SJCRH30 (cell line): ENCODE results near the gene THSD4. TPM values are rescaled to one million over a fixed set of nuclear protein-coding genes. Genes with fewer than 3 reads are reported as not detected.
"Not testable (repeated sequence)": the region's sequence is repeated elsewhere in the genome, so short reads cannot be mapped to it uniquely, and the experiment has no call there.

Source experiments
- DNase-seq, 2 experiments: peaks; one replicate each; pipeline ENCODE4 v3.0.0-alpha.2; 2015 to 2020
- H3K27ac ChIP-seq: fragments of 250-450 bp; sonication (Bioruptor Pico); 2 replicates; pipeline ENCODE4 v1.5.1; 2020; ENCODE audit warnings: mild to moderate bottlenecking, moderate library complexity
- H3K27me3 ChIP-seq: fragments of 250-450 bp; sonication (Bioruptor Pico); 2 replicates; pipeline ENCODE4 v1.5.1; 2020; ENCODE audit warnings: mild to moderate bottlenecking, moderate library complexity
- H3K36me3 ChIP-seq: fragments of 250-450 bp; sonication (Bioruptor Pico); 2 replicates; pipeline ENCODE4 v1.5.1; 2020; ENCODE audit warnings: mild to moderate bottlenecking, moderate library complexity
- H3K4me1 ChIP-seq: fragments of 250-450 bp; sonication (Bioruptor Pico); 2 replicates; pipeline ENCODE4 v1.5.1; 2020; ENCODE audit warnings: mild to moderate bottlenecking, moderate library complexity
- H3K4me3 ChIP-seq: fragments of 250-450 bp; sonication (Bioruptor Pico); 2 replicates; pipeline ENCODE4 v1.5.1; 2020; ENCODE audit warnings: mild to moderate bottlenecking, moderate library complexity
- H3K9me3 ChIP-seq: fragments of 250-450 bp; sonication (Bioruptor Pico); replicated peaks from 2 replicates; pipeline ENCODE4 v1.5.1; 2020; ENCODE audit warnings: mild to moderate bottlenecking, moderate library complexity
- total RNA-seq: library from RNA; depleted of rRNA; stranded (reverse); fragments of >200 nt; shearing (Covaris generic); gene quantifications from 2 replicates; pipeline ENCODE4 v1.2.3, GENCODE V29; 2014

Gene THSD4
- total RNA-seq, 1 experiment from 2014 or later: 20.7 TPM

- Histone ChIP-seq H3K4me3 (no peak overlapping the region), H3K9me3 (no peaks in the 10 kb centered on the region)
Observed at GRCh38 chr15:71656425-71656824, 541.2 kb downstream of the THSD4 start.

GRCh38 chr15:71657141-71657540, 541.9 kb downstream of the THSD4 start:
- H3K4me3 ChIP-seq: no peak overlapping the region
- H3K27ac ChIP-seq: no peak overlapping the region
- no peaks in the 10 kb centered on the region for H3K27me3 ChIP-seq
- no peaks in the 10 kb centered on the region for H3K36me3 ChIP-seq
- no peak for DNase-seq
- no peaks in the 10 kb centered on the region for H3K9me3 ChIP-seq
- H3K4me1 ChIP-seq: peaks cover 27% of the 10 kb centered on the region

More at GRCh38 chr15:71656425-71656824, 541.2 kb downstream of the THSD4 start:
- Histone ChIP-seq H3K36me3 (no peaks in the 10 kb centered on the region), H3K27ac (no peak overlapping the region), H3K27me3 (no peaks in the 10 kb centered on the region), H3K4me1 (peaks cover 31% of the 10 kb centered on the region)
- DNase-seq: no peak

- H3K36me3 ChIP-seq: no peaks in the 10 kb centered on the region
- no peaks in the 10 kb centered on the region for H3K27me3 ChIP-seq
- peaks cover 27% of the 10 kb centered on the region for H3K4me1 ChIP-seq
- DNase-seq: no peak
- no peaks in the 10 kb centered on the region for H3K9me3 ChIP-seq
- H3K4me3 ChIP-seq: no peak overlapping the region
- H3K27ac ChIP-seq: no peak overlapping the region
Observed at GRCh38 chr15:71658036-71658435, 542.8 kb downstream of the THSD4 start.

- Histone ChIP-seq H3K27me3 (no peaks in the 10 kb centered on the region), H3K4me3 (no peak overlapping the region), H3K36me3 (no peaks in the 10 kb centered on the region), H3K4me1 (peaks cover 27% of the 10 kb centered on the region), H3K9me3 (no peaks in the 10 kb centered on the region), H3K27ac (no peak overlapping the region)
- DNase-seq: no peak
Observed at GRCh38 chr15:71658827-71659729, 543.8 kb downstream of the THSD4 start.

- H3K36me3 ChIP-seq: no peaks in the 10 kb centered on the region
- peaks cover under 1% of the 10 kb centered on the region; the same call in 1 of the 2 replicates for H3K9me3 ChIP-seq
- no peak for DNase-seq
- no peak overlapping the region for H3K4me3 ChIP-seq
- peaks cover 27% of the 10 kb centered on the region for H3K4me1 ChIP-seq
- H3K27ac ChIP-seq: peak overlapping the region; percentile 23; the same call in 1 of the 2 replicates
- H3K27me3 ChIP-seq: no peaks in the 10 kb centered on the region
Observed at GRCh38 chr15:71659730-71660067, 544.4 kb downstream of the THSD4 start.

- Histone ChIP-seq H3K9me3 (peaks cover 8% of the 10 kb centered on the region), H3K4me1 (peaks cover 27% of the 10 kb centered on the region), H3K4me3 (peak overlapping the region; percentile 11), H3K27me3 (no peaks in the 10 kb centered on the region), H3K27ac (peak overlapping the region; percentile 23), H3K36me3 (no peaks in the 10 kb centered on the region)
- DNase-seq: peak; percentile 83 to 88
Observed at GRCh38 chr15:71660501-71660900, 545.2 kb downstream of the THSD4 start.

- H3K27ac ChIP-seq: no peak overlapping the region
- no peaks in the 10 kb centered on the region for H3K36me3 ChIP-seq
- H3K9me3 ChIP-seq: peaks cover 8% of the 10 kb centered on the region
- H3K4me1 ChIP-seq: peaks cover 27% of the 10 kb centered on the region
- DNase-seq: no peak
- H3K4me3 ChIP-seq: no peak overlapping the region
- H3K27me3 ChIP-seq: no peaks in the 10 kb centered on the region
Observed at GRCh38 chr15:71662306-71662705, 547.0 kb downstream of the THSD4 start.

- Histone ChIP-seq H3K9me3 (peaks cover 8% of the 10 kb centered on the region), H3K36me3 (no peaks in the 10 kb centered on the region), H3K27ac (no peak overlapping the region), H3K4me1 (peaks cover 18% of the 10 kb centered on the region), H3K4me3 (no peak overlapping the region), H3K27me3 (no peaks in the 10 kb centered on the region)
- DNase-seq: no peak
Observed at GRCh38 chr15:71664622-71665021, 549.4 kb downstream of the THSD4 start.

GRCh38 chr15:71666763-71667620, 551.7 kb downstream of the THSD4 start:
- H3K9me3 ChIP-seq: peaks cover 8% of the 10 kb centered on the region
- no peak overlapping the region for H3K27ac ChIP-seq
- no peaks in the 10 kb centered on the region for H3K4me1 ChIP-seq
- H3K36me3 ChIP-seq: no peaks in the 10 kb centered on the region
- H3K27me3 ChIP-seq: no peaks in the 10 kb centered on the region
- H3K4me3 ChIP-seq: no peak overlapping the region
- no peak for DNase-seq

GRCh38 chr15:71669688-71670087, 554.4 kb downstream of the THSD4 start:
- Histone ChIP-seq H3K36me3 (no peaks in the 10 kb centered on the region), H3K27ac (no peak overlapping the region)
- no peak for DNase-seq

GRCh38 chr15:71670222-71670621, 555.0 kb downstream of the THSD4 start:
- not testable (repeated sequence) for H3K36me3 ChIP-seq, H3K27me3 ChIP-seq, H3K4me1 ChIP-seq, H3K27ac ChIP-seq, DNase-seq, H3K9me3 ChIP-seq, H3K4me3 ChIP-seq

More at GRCh38 chr15:71669688-71670087, 554.4 kb downstream of the THSD4 start:
- Histone ChIP-seq H3K4me3 (no peak overlapping the region), H3K9me3 (peaks cover 7% of the 10 kb centered on the region), H3K27me3 (no peaks in the 10 kb centered on the region), H3K4me1 (no peaks in the 10 kb centered on the region)

- H3K27ac ChIP-seq: no peak overlapping the region
- no peak overlapping the region for H3K4me3 ChIP-seq
- H3K36me3 ChIP-seq: no peaks in the 10 kb centered on the region
- H3K27me3 ChIP-seq: no peaks in the 10 kb centered on the region
- H3K9me3 ChIP-seq: no peaks in the 10 kb centered on the region
- no peak for DNase-seq
- peaks cover 32% of the 10 kb centered on the region for H3K4me1 ChIP-seq
Observed at GRCh38 chr15:71674354-71674753, 559.1 kb downstream of the THSD4 start.

- peak in 1 of 2 experiments; percentile 47 for DNase-seq
- Histone ChIP-seq H3K4me1 (peaks cover 45% of the 10 kb centered on the region), H3K27me3 (no peaks in the 10 kb centered on the region), H3K27ac (peak overlapping the region; percentile 86), H3K9me3 (no peaks in the 10 kb centered on the region), H3K4me3 (peak overlapping the region; percentile 3), H3K36me3 (no peaks in the 10 kb centered on the region)
Observed at GRCh38 chr15:71677352-71677751, 562.1 kb downstream of the THSD4 start.

- H3K27ac ChIP-seq: peak overlapping the region; percentile 86
Observed at GRCh38 chr15:71677766-71678165, 562.5 kb downstream of the THSD4 start.

GRCh38 chr15:71678191-71678590, 562.9 kb downstream of the THSD4 start:
- H3K27ac ChIP-seq: peak overlapping the region; percentile 86
- no peaks in the 10 kb centered on the region for H3K9me3 ChIP-seq
- no peaks in the 10 kb centered on the region for H3K36me3 ChIP-seq
- DNase-seq: peak in 1 of 2 experiments; percentile 63
- no peaks in the 10 kb centered on the region for H3K27me3 ChIP-seq
- no peak overlapping the region for H3K4me3 ChIP-seq
- peaks cover 45% of the 10 kb centered on the region for H3K4me1 ChIP-seq

More at GRCh38 chr15:71677766-71678165, 562.5 kb downstream of the THSD4 start:
- H3K4me3 ChIP-seq: peak overlapping the region; percentile 3; the same call in 1 of the 2 replicates
- DNase-seq: peak; percentile 80 to 93
- no peaks in the 10 kb centered on the region for H3K9me3 ChIP-seq
- H3K4me1 ChIP-seq: peaks cover 45% of the 10 kb centered on the region
- H3K27me3 ChIP-seq: no peaks in the 10 kb centered on the region
- H3K36me3 ChIP-seq: no peaks in the 10 kb centered on the region
